ENCODE data around the gene CCDC85B. TPM values are rescaled to one million over a fixed set of nuclear protein-coding genes. Genes with fewer than 3 reads are reported as not detected.

Gene CCDC85B
- total and polyA plus RNA-seq, 2 of the 13 experiments (the other 11 are each of a cell fraction or from before 2014, with no cell fraction given), result 8.2 to 19.5 TPM

- TF ChIP-seq IRF9 (CRISPR knock-in tag; IDR thresholded peaks at IDR 0.05; ENCODE audit: borderline replicate concordance) (0 out of 2 replicates have a peak, but pooled peaks have one; percentile 21), TIGD3 (CRISPR knock-in tag; IDR thresholded peaks at IDR 0.05; ENCODE audit: borderline replicate concordance) (no peak), U2AF1 (optimal IDR thresholded peaks at IDR 0.05; ENCODE audit: low read depth, low read length) (peak; percentile 8), ZNF142 (CRISPR knock-in tag; IDR thresholded peaks at IDR 0.05) (no peak; the same call in 1 of the 2 replicates), CENPT (CRISPR knock-in tag; IDR thresholded peaks at IDR 0.05; ENCODE audit: low read depth) (peak; percentile 75; the same call in 1 of the 2 replicates), EHMT2 (IDR thresholded peaks at IDR 0.05; ENCODE audit: borderline replicate concordance, low read depth, low read length) (no peak), ZNF232 (CRISPR knock-in tag; IDR thresholded peaks at IDR 0.05; ENCODE audit: borderline replicate concordance) (0 out of 2 replicates have a peak, but pooled peaks have one; percentile 37), ATRX (CRISPR knock-in tag; IDR thresholded peaks at IDR 0.05; ENCODE audit: borderline replicate concordance) (no peak), ZNF724P (CRISPR knock-in tag; IDR thresholded peaks at IDR 0.05; ENCODE audit: borderline replicate concordance) (no peak), NCOA2 (CRISPR knock-in tag; IDR thresholded peaks at IDR 0.05) (0 out of 2 replicates have a peak, but pooled peaks have one; percentile 40), SETDB1 (CRISPR knock-in tag; IDR thresholded peaks at IDR 0.05; ENCODE audit: borderline replicate concordance) (no peak), MAX (IDR thresholded peaks at IDR 0.05) (peak; percentile 48; the same call in 1 of the 2 replicates), FLYWCH1 (CRISPR knock-in tag; IDR thresholded peaks at IDR 0.05) (no peak), TFDP1 (CRISPR knock-in tag; IDR thresholded peaks at IDR 0.05; ENCODE audit: borderline replicate concordance) (no peak), GATAD2A (CRISPR knock-in tag; IDR thresholded peaks at IDR 0.05) (peak; percentile 75), RBFOX2 (IDR thresholded peaks at IDR 0.05; ENCODE audit: low read depth, low read length) (peak; percentile 16; the same call in 1 of the 2 replicates), ZNF121 (CRISPR knock-in tag; IDR thresholded peaks at IDR 0.05) (no peak), ZNF740 (CRISPR knock-in tag; IDR thresholded peaks at IDR 0.05) (0 out of 2 replicates have a peak, but pooled peaks have one; percentile 71)
Measured at GRCh38 chr11:65891219-65892136, 1.0 kb downstream of the CCDC85B start (continued).

Measured in HepG2 (cell line).